ENCODE measurements around the gene TGFA.

Gene TGFA

DNA sequence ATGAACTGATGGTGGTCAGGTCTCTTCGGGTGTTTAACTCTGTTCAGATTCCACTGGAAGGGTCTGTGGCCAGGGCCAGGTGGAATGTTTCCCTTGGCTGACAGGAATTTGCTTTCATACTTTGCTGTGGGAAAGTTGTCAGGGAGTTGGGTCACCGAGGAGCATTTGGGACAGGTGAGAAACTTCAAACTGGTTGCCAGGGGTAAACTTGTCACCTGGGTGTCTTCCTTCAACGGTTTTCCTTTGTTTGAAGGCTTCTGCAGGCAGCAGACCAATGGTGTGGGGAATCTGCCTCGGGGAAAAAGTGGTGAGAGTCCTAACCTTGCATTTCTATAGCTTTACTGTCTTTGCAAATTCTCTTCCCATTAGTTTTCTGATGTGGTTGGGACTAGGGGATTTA, 92.2 kb downstream of the TGFA start:
- Mint-ChIP-seq H3K9me3 (no peaks in the 10 kb centered on the region), H3K36me3 (ENCODE audit: low read depth) (no peaks in the 10 kb centered on the region)

GRCh38 chr2:70460333-70460732, 93.3 kb downstream of the TGFA start:
- Mint-ChIP-seq H3K36me3 (ENCODE audit: low read depth) (no peaks in the 10 kb centered on the region), H3K9me3 (no peaks in the 10 kb centered on the region), H3K27me3 (no peaks in the 10 kb centered on the region), H3K27ac (no peak overlapping the region), H3K4me3 (no peak overlapping the region), H3K4me1 (ENCODE audit: low read depth) (peaks cover 10% of the 10 kb centered on the region)

More for the DNA sequence above, 92.2 kb downstream of the TGFA start:
- Mint-ChIP-seq H3K27me3 (no peaks in the 10 kb centered on the region), H3K27ac (no peak overlapping the region), H3K4me1 (ENCODE audit: low read depth) (peaks cover 8% of the 10 kb centered on the region), H3K4me3 (no peak overlapping the region)

- H3K27ac Mint-ChIP-seq, result no peak overlapping the region
- H3K36me3 Mint-ChIP-seq (ENCODE audit: low read depth), result no peaks in the 10 kb centered on the region
- peaks cover 10% of the 10 kb centered on the region for H3K4me1 Mint-ChIP-seq (ENCODE audit: low read depth)
- no peak overlapping the region for H3K4me3 Mint-ChIP-seq
- no peaks in the 10 kb centered on the region for H3K27me3 Mint-ChIP-seq
- H3K9me3 Mint-ChIP-seq, result no peaks in the 10 kb centered on the region
Measured at GRCh38 chr2:70458661-70459060, 95.0 kb downstream of the TGFA start.

DNA sequence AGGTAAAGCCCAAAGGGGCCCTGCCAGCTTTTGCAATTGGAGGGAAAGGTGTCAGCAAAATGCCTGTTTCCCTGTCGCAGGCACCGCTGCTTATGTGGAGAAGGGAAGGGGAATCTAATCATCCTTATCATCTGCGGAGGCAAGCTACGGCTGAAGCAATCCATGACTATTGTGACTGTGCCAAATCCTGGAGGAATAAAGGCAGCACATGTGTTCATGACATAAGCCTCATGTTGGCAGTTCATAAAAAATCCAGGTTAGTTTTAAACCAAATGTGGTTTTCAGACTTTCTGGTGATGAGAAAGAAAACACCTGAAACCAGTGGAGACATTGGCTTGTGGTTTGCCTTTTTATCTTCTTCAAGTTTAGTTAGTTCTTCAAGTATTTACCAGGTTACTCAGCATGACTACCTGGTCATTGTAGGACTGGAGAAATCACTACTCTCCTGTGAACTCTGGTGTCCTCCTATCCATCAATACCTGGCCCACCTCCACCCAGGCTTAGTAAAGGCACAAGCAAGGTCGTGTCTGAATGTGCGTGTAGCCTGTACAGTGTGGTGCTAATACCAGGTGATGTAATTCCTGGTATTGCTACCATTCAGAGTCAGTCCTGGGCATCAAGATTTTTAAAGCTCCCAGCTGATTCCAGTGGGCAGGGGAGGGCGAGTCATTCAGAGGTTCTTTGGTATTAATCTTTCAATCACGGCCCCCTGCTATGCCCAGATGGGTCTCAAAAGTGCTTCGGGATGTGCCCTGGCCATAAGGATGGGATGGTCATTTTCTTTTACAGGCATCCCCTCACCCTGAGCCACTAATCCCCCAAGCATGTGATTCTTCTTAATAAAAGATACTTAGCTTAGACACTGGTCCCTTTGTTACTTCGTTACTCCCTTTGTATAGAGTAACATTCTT, 96.8 kb downstream of the TGFA start:
- Mint-ChIP-seq H3K4me1 (ENCODE audit: low read depth) (peaks cover 10% of the 10 kb centered on the region), H3K27ac (no peak overlapping the region), H3K4me3 (no peak overlapping the region), H3K36me3 (ENCODE audit: low read depth) (no peaks in the 10 kb centered on the region), H3K9me3 (no peaks in the 10 kb centered on the region), H3K27me3 (no peaks in the 10 kb centered on the region)

DNA sequence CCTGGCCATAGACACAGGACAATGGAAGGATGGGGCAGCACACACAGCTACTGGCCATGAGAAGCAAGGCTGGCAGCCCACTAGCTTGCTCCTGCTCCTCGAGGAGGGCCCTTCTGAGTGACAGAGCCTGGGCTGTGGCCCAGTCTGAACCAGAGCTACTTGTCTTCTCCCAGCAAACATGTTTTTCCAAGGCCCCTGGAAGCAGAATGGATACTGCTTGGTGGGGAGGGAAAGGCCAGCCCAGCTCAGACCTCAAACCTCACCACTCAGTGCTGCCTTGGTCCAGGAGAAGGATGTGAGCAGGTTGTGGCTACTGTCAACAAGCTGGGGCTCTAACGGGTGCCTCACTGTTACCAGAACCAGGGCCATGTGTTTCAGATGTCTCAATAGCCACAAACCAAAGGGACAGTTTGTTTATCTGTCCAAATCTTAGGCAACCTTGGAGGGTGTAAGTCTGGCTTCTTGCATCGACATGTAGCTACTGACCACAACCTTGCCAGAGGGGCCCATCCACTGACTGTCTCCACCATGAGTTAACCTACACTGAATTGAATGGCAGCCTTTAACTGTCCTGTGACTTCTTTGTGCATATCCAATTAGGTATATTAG, 98.6 kb downstream of the TGFA start:
- Mint-ChIP-seq H3K4me1 (ENCODE audit: low read depth) (peaks cover 10% of the 10 kb centered on the region), H3K27me3 (no peaks in the 10 kb centered on the region), H3K9me3 (no peaks in the 10 kb centered on the region), H3K36me3 (ENCODE audit: low read depth) (no peaks in the 10 kb centered on the region), H3K4me3 (no peak overlapping the region), H3K27ac (no peak overlapping the region)

- Mint-ChIP-seq H3K27ac (no peak overlapping the region), H3K36me3 (ENCODE audit: low read depth) (no peaks in the 10 kb centered on the region), H3K27me3 (no peaks in the 10 kb centered on the region)
Measured at GRCh38 chr2:70450641-70451250, 102.9 kb downstream of the TGFA start.

GRCh38 chr2:70448041-70448440, 105.6 kb downstream of the TGFA start:
- Mint-ChIP-seq H3K27ac (no peak overlapping the region), H3K4me1 (ENCODE audit: low read depth) (no peaks in the 10 kb centered on the region), H3K9me3 (no peaks in the 10 kb centered on the region), H3K4me3 (no peak overlapping the region), H3K36me3 (ENCODE audit: low read depth) (no peaks in the 10 kb centered on the region), H3K27me3 (no peaks in the 10 kb centered on the region)

More at GRCh38 chr2:70450641-70451250, 102.9 kb downstream of the TGFA start:
- H3K4me1 Mint-ChIP-seq (ENCODE audit: low read depth), result no peaks in the 10 kb centered on the region
- H3K9me3 Mint-ChIP-seq, result no peaks in the 10 kb centered on the region
- H3K4me3 Mint-ChIP-seq, result no peak overlapping the region

DNA sequence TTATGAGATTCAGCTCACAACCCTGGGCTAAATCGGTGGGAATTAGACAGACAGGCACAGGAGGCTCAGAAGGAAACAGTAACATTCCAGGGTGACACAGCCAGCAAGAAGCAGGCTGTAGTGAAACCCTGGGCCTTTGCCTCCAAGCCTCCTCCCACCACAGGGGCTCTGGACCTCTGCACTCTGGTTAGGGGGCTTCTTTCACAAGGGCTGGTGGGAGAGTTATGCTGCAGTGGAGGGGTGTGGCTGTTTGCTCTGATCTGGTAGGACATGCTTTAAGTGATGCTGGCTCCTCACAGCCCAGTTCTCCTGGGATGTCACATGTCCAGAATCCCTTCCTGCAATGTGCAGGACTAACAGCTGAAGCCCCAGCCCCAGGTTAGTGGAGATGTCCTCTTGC, 109.9 kb downstream of the TGFA start:
- Mint-ChIP-seq H3K27ac (no peak overlapping the region), H3K4me3 (no peak overlapping the region), H3K36me3 (ENCODE audit: low read depth) (no peaks in the 10 kb centered on the region), H3K9me3 (no peaks in the 10 kb centered on the region), H3K4me1 (ENCODE audit: low read depth) (peaks cover 19% of the 10 kb centered on the region), H3K27me3 (no peaks in the 10 kb centered on the region)

DNA sequence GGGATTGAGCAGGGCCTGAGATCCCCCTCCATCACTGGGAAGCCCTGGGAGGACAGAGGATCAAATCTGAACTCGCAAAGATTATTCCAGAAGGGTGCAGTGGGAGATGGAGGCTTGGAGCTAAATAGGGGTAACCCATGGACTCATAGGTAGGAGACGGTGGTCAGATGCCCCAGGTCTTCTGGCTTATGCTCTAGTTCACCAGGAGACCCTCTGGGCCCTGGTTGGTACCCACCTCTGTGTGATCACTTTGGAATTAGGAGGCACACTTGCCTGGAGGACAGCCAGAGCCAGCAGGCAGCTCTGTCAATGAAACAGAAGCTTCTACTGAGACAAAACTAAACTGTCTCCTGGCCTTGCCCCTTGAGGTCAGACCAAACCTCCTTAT, 110.6 kb downstream of the TGFA start:
- H3K4me3 Mint-ChIP-seq, result no peak overlapping the region
- H3K9me3 Mint-ChIP-seq, result no peaks in the 10 kb centered on the region
- H3K27ac Mint-ChIP-seq, result no peak overlapping the region
- no peaks in the 10 kb centered on the region for H3K36me3 Mint-ChIP-seq (ENCODE audit: low read depth)
- peaks cover 19% of the 10 kb centered on the region for H3K4me1 Mint-ChIP-seq (ENCODE audit: low read depth)
- H3K27me3 Mint-ChIP-seq, result no peaks in the 10 kb centered on the region

DNA sequence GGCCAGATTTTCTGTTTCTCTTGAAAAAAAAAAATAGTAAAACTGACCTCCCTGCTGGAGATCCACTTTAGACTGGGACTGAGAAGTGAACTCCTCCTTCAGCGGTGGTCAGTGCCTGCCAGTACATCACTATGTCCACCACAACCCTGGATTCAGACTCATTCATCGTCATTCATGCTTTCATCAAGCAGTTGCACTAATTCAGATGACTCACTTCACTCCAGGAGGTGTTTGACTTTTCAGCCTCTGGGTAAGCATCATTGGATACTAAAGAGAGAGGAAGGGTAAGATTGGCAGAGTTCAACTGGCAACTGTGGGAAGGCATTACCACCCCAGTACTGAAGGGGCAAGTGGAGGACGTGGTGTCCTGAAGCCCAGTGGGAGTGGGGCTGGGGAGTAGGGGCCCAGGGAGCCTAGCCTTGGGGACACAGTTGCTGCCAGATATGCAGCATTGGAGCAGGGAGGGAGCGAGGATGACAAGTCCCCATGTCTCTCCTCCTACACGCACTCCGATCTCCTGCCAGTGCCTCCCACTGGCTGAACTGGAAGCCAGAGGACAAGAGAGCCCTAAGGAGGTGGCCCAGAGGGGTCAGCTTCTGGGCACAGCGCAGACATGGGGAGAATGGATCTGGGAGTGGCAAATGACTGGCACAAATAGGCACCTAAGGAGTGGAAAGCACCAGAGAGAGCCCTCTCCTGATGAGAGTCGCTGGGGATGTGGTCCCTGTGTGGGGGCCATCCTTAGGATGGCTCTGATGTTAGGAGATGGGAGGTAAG, 111.1 kb downstream of the TGFA start:
- no peaks in the 10 kb centered on the region for H3K36me3 Mint-ChIP-seq (ENCODE audit: low read depth)
- peaks cover 19% of the 10 kb centered on the region for H3K4me1 Mint-ChIP-seq (ENCODE audit: low read depth)
- no peaks in the 10 kb centered on the region for H3K27me3 Mint-ChIP-seq
- no peaks in the 10 kb centered on the region for H3K9me3 Mint-ChIP-seq
- no peak overlapping the region for H3K27ac Mint-ChIP-seq
- no peak overlapping the region for H3K4me3 Mint-ChIP-seq

- H3K4me1 Mint-ChIP-seq (ENCODE audit: low read depth), result peaks cover 19% of the 10 kb centered on the region
- no peaks in the 10 kb centered on the region for H3K27me3 Mint-ChIP-seq
- peak overlapping the region; percentile 57 for H3K27ac Mint-ChIP-seq
- H3K9me3 Mint-ChIP-seq, result no peaks in the 10 kb centered on the region
- H3K36me3 Mint-ChIP-seq (ENCODE audit: low read depth), result no peaks in the 10 kb centered on the region
- H3K4me3 Mint-ChIP-seq, result peak overlapping the region; percentile 31
Measured at GRCh38 chr2:70440621-70441020, 113.0 kb downstream of the TGFA start.

- H3K9me3 Mint-ChIP-seq, result no peaks in the 10 kb centered on the region
- H3K36me3 Mint-ChIP-seq (ENCODE audit: low read depth), result no peaks in the 10 kb centered on the region
- peaks cover 8% of the 10 kb centered on the region for H3K4me1 Mint-ChIP-seq (ENCODE audit: low read depth)
- H3K4me3 Mint-ChIP-seq, result no peak overlapping the region
- no peaks in the 10 kb centered on the region for H3K27me3 Mint-ChIP-seq
- no peak overlapping the region for H3K27ac Mint-ChIP-seq
Measured at GRCh38 chr2:70435138-70435537, 118.5 kb downstream of the TGFA start.

- Mint-ChIP-seq H3K27ac (no peak overlapping the region), H3K36me3 (ENCODE audit: low read depth) (no peaks in the 10 kb centered on the region), H3K9me3 (no peaks in the 10 kb centered on the region), H3K27me3 (no peaks in the 10 kb centered on the region), H3K4me3 (no peak overlapping the region), H3K4me1 (ENCODE audit: low read depth) (no peaks in the 10 kb centered on the region)
Measured at GRCh38 chr2:70433315-70433714, 120.3 kb downstream of the TGFA start.

GRCh38 chr2:70431716-70432347, 121.8 kb downstream of the TGFA start:
- no peaks in the 10 kb centered on the region for H3K27me3 Mint-ChIP-seq
- no peaks in the 10 kb centered on the region for H3K4me1 Mint-ChIP-seq (ENCODE audit: low read depth)
- H3K27ac Mint-ChIP-seq, result no peak overlapping the region
- H3K4me3 Mint-ChIP-seq, result no peak overlapping the region
- H3K9me3 Mint-ChIP-seq, result no peaks in the 10 kb centered on the region
- H3K36me3 Mint-ChIP-seq (ENCODE audit: low read depth), result no peaks in the 10 kb centered on the region

Data from stimulated activated naive CD8-positive, alpha-beta T cell treated with anti-CD3 and anti-CD28 coated beads, Interleukin-15, Interleukin-2, amounts not matched to agents 100 ng/mL and 50 ng/mL, for 24 hours (primary cell).